Spleen (tissue), 7 donors: ENCODE data around the gene SHOX.

Source experiments
- CTCF ChIP-seq, 11 experiments: fragments of 200-600 bp in 7 of 11; fragments of 450-650 bp in 4 of 11; sonication (generic) in 4 of 11; IDR thresholded peaks in 8 of 11; conservative IDR thresholded peaks in 3 of 11; 1 replicate in 7 of 11; 2 replicates in 4 of 11; pipeline versions ENCODE4 v1.4.0 to v1.8.0; 2016 to 2021; ENCODE audit warnings: antibody characterized with exemption in 11 of 11, inconsistent platforms in 4 of 11, mild to moderate bottlenecking in 1 of 11
- POLR2A ChIP-seq, 3 donors: fragments of 450-650 bp; IDR thresholded peaks; one replicate each; pipeline ENCODE4 v1.5.1; 2017; ENCODE audit warnings: antibody characterized with exemption in 3 of 3, mild to moderate bottlenecking in 1 of 3
- donor health status: DM: no; HTN: no; CAD: no; lungs with moderate emphysema.
- donor health status: DM: no; HTN: no; CAD: no.
- donor health status: DM: no; HTN: no; CAD: no.

GRCh38 chrX:633985-634958 lies 3.7 kb downstream of the SHOX start:
- TF ChIP-seq CTCF (IDR thresholded peaks at IDR 0.05 in 8 of 11, conservative IDR thresholded peaks at IDR 0.05 in 3 of 11): no peak
- no peak for TF ChIP-seq POLR2A (IDR thresholded peaks at IDR 0.05)
